CD4-positive, alpha-beta memory T cell (primary cell): ENCODE results near the gene FOXL3. TPM values are rescaled to one million over a fixed set of nuclear protein-coding genes. Genes with fewer than 3 reads are reported as not detected.
"Not testable (repeated sequence)": the region's sequence is repeated elsewhere in the genome, so short reads cannot be mapped to it uniquely, and the experiment has no call there.

Source experiments
- CTCF ChIA-PET: fragments of 350-600 bp; sonication (Branson Sonifier 250); formaldehyde crosslinking; loops from one replicate; lab custom pipeline; 2021; ENCODE audit warnings: inconsistent platforms; ENCODE audit not compliant: partially characterized antibody; lab: Charles Lee
- POLR2A ChIA-PET: fragments of 350-600 bp; sonication (Branson Sonifier 250); formaldehyde crosslinking; loops from one replicate; lab custom pipeline; 2021; ENCODE audit not compliant: partially characterized antibody; lab: Charles Lee
- DNase-seq, 5 donors: peaks; one replicate each; pipeline versions ENCODE4 v3.0.0 to v3.0.0-alpha.2; 2020 to 2022; ENCODE audit warnings: mixed read lengths in 1 of 5
- H3K27ac ChIP-seq: one replicate; pipeline ENCODE4 v1.7.0; 2013; ENCODE audit warnings: low read depth, low read length
- H3K27me3 ChIP-seq: 2 replicates; pipeline ENCODE4 v1.7.0; 2013; ENCODE audit warnings: mild to moderate bottlenecking, low read length, moderate library complexity; ENCODE audit not compliant: insufficient read depth
- H3K36me3 ChIP-seq: 2 replicates; pipeline ENCODE4 v1.7.0; 2013; ENCODE audit warnings: mild to moderate bottlenecking, low read length, moderate library complexity; ENCODE audit not compliant: insufficient read depth
- H3K4me1 ChIP-seq: 2 replicates; pipeline ENCODE4 v1.7.0; 2013; ENCODE audit warnings: mild to moderate bottlenecking, low read length, moderate library complexity; ENCODE audit not compliant: insufficient read depth
- H3K4me3 ChIP-seq, 2 donors: one replicate each; pipeline ENCODE4 v1.7.0; 2013; ENCODE audit warnings: low read length in 2 of 2, mild to moderate bottlenecking in 1 of 2
- H3K9me3 ChIP-seq, 2 donors: one replicate each; pipeline ENCODE4 v1.7.0; 2013; ENCODE audit warnings: low read length in 2 of 2, control low read depth in 1 of 2; ENCODE audit not compliant: control insufficient read depth in 1 of 2
- H3K27ac Mint-ChIP-seq, 7 donors: one replicate each; pipeline ENCODE4 v1.8.0; 2020 to 2021; ENCODE audit warnings: mixed read lengths in 7 of 7, mild to moderate bottlenecking in 6 of 7, inconsistent platforms in 3 of 7, moderate library complexity in 3 of 7
- H3K27me3 Mint-ChIP-seq, 2 donors: one replicate each; pipeline ENCODE4 v1.8.0; 2020 to 2021; ENCODE audit warnings: mixed read lengths in 2 of 2
- H3K36me3 Mint-ChIP-seq, 2 donors: one replicate each; pipeline ENCODE4 v1.8.0; 2020 to 2021; ENCODE audit warnings: mixed read lengths in 2 of 2, inconsistent platforms in 1 of 2, mild to moderate bottlenecking in 1 of 2
- H3K4me1 Mint-ChIP-seq, 4 donors: one replicate each; pipeline ENCODE4 v1.8.0; 2020 to 2021; ENCODE audit warnings: mixed read lengths in 4 of 4, mild to moderate bottlenecking in 1 of 4
- H3K4me3 Mint-ChIP-seq, 8 donors: one replicate each; pipeline ENCODE4 v1.8.0; 2020 to 2021; ENCODE audit warnings: mixed read lengths in 8 of 8, mild to moderate bottlenecking in 7 of 8, moderate library complexity in 6 of 8, inconsistent platforms in 3 of 8
- H3K9me3 Mint-ChIP-seq, 8 donors: one replicate each; pipeline ENCODE4 v1.8.0; 2020 to 2021; ENCODE audit warnings: mixed read lengths in 8 of 8, mild to moderate bottlenecking in 5 of 8, inconsistent platforms in 3 of 8, moderate library complexity in 1 of 8
- intact Hi-C: fragments of 100-400 bp; cut with micrococcal nuclease; formaldehyde crosslinking; loops from one replicate; pipeline ENCODE4 v1.15.1; 2023
- polyA plus RNA-seq, 2 donors: library from polyadenylated mRNA; unstranded; fragments of 300-500 nt; fragmentation: Illumina TruSeq; gene quantifications; one replicate each; pipeline ENCODE4 v1.2.3, GENCODE V29; 2021
- total RNA-seq, 2 experiments: library from RNA; stranded (reverse); gene quantifications; one replicate each; pipeline ENCODE4 v1.2.3, GENCODE V29; 2021

Gene FOXL3
- total and polyA plus RNA-seq, 4 experiments from 2014 or later, result not detected

DNA sequence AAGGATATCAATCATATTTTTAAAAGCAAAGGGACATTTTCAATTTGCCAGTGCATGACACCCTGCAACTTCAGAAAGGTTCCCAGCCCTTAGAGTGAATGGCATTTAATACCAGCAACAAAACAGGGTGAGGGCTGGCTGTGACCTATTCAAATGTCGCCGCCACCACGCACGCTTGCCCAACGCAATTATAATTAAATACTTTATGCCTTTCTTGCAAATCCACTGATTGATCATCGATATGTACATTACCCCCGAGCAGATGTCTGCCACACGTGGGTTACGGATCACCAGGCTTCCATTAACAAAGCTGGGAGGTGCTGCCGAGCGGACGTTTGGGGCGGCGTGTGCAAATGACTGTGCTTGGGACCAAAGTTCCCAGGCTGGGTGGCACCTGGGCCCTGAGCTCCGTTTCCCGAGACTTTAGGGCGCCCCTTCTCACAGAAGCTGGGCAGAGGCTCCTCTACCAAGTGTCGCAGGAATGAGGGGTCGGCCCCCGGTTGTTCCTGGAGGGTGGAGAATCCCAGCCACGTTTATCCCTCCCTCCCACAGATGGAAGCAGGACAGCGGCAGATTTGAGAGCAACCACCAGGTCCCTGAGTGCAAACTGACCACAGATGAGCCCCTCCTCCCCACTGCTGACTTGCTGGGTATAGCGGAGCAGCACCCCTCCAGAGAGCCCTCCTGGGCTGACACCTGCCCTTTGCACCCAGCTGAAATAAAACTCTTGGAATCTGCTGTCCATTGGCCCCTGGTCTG lies 3.9 kb downstream of the FOXL3 start:
- Histone ChIP-seq H3K4me1 (no peaks in the 10 kb centered on the region), H3K9me3 (no peaks in the 10 kb centered on the region), H3K4me3 (no peak overlapping the region), H3K36me3 (no peaks in the 10 kb centered on the region), H3K27ac (no peak overlapping the region), H3K27me3 (peaks cover 6% of the 10 kb centered on the region)
- intact Hi-C loops, result no loop called here
- ChIA-PET POLR2A (no interaction called here), CTCF (interaction anchor here (1.5 kb wide), 1 partner anchor 28 kb away, joined by 4 read pairs; no protein-coding TSS in a partner anchor)
- H3K4me3 Mint-ChIP-seq, result no peak overlapping the region
- DNase-seq, result no peak
- no peaks in the 10 kb centered on the region for H3K4me1 Mint-ChIP-seq
- H3K27ac Mint-ChIP-seq, result no peak overlapping the region
- peaks cover 20 to 22% of the 10 kb centered on the region in 2 donors for H3K27me3 Mint-ChIP-seq
- peaks cover 0 to 3% (median 0%) of the 10 kb centered on the region in 8 donors for H3K9me3 Mint-ChIP-seq
- H3K36me3 Mint-ChIP-seq, result no peaks in the 10 kb centered on the region

DNA sequence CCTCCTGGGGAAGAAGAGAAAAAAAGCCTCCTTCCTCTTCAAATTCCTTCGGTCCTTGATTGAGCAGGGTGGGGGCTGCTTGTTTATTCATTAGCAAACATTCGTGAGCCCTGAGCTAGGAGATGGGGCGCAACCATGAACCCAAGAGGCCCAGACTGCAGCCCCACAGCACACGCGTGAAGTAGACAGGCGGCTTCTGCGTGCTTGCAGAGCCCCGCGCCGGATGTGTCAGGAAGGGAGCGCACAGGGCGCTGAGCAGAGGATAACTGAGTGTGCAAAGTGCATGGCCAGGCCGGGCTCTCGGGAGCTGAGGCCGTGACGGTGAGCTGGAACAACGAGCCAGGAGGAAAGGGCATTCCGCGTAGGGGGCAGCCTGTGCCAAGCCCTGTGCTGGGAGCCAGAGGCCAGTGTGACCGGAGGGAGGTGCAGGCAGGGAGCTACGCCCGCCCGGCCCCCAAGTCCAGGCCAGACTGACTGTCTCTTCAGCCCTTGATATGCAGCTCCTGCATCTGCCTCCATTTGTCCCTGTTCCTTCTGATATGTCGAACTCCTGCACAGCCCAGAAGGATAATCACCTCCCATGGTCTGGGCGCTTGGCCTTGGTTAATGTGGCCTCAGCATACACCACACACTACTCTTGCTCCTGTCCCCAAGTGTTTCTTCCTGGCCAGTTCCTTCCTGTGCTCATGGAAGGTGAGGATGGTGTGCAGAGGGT lies 4.6 kb downstream of the FOXL3 start:
- no peaks in the 10 kb centered on the region for H3K9me3 ChIP-seq
- Mint-ChIP-seq H3K4me3 (no peak overlapping the region), H3K27me3 (peaks cover 18 to 19% of the 10 kb centered on the region in 2 donors), H3K27ac (no peak overlapping the region), H3K36me3 (no peaks in the 10 kb centered on the region), H3K9me3 (peaks cover 0 to 2% (median 0%) of the 10 kb centered on the region in 8 donors), H3K4me1 (no peaks in the 10 kb centered on the region)
- intact Hi-C loops, result no loop called here
- no peak overlapping the region for H3K27ac ChIP-seq
- POLR2A ChIA-PET, result no interaction called here
- no peaks in the 10 kb centered on the region for H3K4me1 ChIP-seq
- no peak overlapping the region for H3K4me3 ChIP-seq
- DNase-seq, result no peak
- H3K27me3 ChIP-seq, result peaks cover 6% of the 10 kb centered on the region
- H3K36me3 ChIP-seq, result no peaks in the 10 kb centered on the region
- CTCF ChIA-PET, result interaction anchor here (1.5 kb wide), 1 partner anchor 27 kb away, joined by 4 read pairs; no protein-coding TSS in a partner anchor

DNA sequence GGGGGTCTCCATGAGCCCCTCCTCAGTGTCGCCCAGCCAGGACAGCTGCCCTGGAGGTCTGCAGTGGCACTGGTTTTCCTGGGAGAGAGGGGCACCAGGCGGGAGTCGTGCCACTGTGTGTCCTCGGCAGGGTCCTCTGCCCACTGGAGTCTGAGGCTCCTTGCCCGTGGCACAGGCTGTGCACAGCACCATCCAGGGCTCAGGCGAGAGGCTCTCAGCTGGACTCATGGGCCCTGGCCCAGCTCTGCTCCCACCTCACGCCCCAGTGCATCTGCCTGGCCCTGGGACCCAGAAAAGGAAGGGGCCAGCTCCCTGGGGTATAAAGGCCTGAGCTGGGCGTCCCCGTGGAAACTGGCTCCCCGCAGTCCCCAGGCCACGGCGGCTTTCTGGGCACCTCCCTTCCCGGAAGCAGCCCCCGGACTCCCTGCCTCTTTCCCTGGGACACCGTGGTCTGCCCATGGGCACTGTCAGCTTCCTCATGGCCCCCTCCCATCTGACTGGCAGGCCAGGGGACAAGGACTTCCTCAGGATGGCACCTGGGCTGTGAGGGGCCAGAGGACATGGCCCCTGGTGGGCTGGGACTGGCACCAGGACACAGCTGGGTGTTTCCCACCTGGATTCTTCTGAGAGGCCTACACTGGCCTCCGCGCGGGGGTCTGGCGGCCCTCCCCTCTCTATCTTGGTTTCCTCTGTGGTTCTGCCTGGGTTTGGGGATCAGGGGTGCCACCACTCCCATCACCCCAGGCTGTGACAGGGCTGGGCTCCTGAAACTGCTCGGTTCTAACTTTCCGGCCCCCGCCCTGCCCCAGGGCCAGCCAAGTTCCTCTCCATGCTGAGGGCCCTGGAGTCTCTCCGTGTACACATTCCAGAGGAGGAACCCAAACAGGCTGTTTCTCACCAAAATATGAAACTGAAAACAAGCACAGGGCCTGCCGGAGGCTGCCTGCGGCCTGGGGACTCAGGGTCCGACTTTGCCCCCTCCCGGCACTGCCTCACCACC lies 5.5 kb downstream of the FOXL3 start:
- intact Hi-C loops, result no loop called here
- Mint-ChIP-seq H3K9me3 (peaks cover 0 to 2% (median 0%) of the 10 kb centered on the region in 8 donors), H3K36me3 (no peaks in the 10 kb centered on the region), H3K27ac (no peak overlapping the region), H3K4me3 (no peak overlapping the region), H3K27me3 (peaks cover 16 to 18% of the 10 kb centered on the region in 2 donors), H3K4me1 (no peaks in the 10 kb centered on the region)
- ChIA-PET POLR2A (no interaction called here), CTCF (interaction anchor here (1.5 kb wide), 1 partner anchor 26 kb away, joined by 4 read pairs; no protein-coding TSS in a partner anchor)
- Histone ChIP-seq H3K4me3 (no peak overlapping the region), H3K27ac (no peak overlapping the region), H3K36me3 (no peaks in the 10 kb centered on the region), H3K9me3 (no peaks in the 10 kb centered on the region), H3K4me1 (no peaks in the 10 kb centered on the region), H3K27me3 (peaks cover 6% of the 10 kb centered on the region)
- DNase-seq, result no peak

DNA sequence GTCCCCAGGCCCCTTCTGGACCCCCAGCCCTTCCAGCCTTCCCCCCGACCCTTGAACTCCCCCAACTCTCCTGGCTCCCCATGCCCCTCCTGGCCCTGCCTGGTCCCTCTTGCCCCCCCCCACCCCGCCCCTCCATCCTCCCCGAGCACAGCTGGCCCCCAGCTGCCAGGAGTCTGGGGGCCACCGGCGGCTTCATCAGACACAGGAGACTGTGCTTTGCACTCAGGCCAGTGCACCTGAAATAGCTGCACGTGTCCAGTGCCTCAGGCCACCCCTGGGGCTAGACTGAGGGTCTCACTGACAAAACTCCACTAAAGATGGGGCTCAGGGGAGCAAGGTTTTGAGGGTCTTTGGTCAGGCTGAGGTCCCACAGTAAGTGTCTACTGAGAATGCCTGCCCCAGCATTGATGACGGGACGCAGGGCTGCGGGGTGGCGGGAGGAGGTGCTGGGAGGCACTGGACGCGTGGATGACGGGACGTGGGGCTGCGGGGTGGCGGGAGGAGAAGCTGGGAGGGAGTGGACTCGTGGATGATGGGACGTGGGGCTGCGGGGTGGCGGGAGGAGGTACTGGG lies 6.5 kb downstream of the FOXL3 start:
- Histone ChIP-seq H3K27me3 (peaks cover 4% of the 10 kb centered on the region), H3K36me3 (no peaks in the 10 kb centered on the region), H3K4me3 (no peak overlapping the region), H3K4me1 (no peaks in the 10 kb centered on the region), H3K27ac (no peak overlapping the region), H3K9me3 (no peaks in the 10 kb centered on the region)
- POLR2A ChIA-PET, result no interaction called here
- peaks cover 14 to 17% of the 10 kb centered on the region in 2 donors for H3K27me3 Mint-ChIP-seq
- no peak overlapping the region for H3K4me3 Mint-ChIP-seq
- peaks cover 0 to 2% (median 0%) of the 10 kb centered on the region in 8 donors for H3K9me3 Mint-ChIP-seq
- intact Hi-C loops, result no loop called here
- CTCF ChIA-PET, result no interaction called here
- no peaks in the 10 kb centered on the region for H3K36me3 Mint-ChIP-seq
- no peak overlapping the region for H3K27ac Mint-ChIP-seq
- no peak for DNase-seq
- no peaks in the 10 kb centered on the region for H3K4me1 Mint-ChIP-seq

DNA sequence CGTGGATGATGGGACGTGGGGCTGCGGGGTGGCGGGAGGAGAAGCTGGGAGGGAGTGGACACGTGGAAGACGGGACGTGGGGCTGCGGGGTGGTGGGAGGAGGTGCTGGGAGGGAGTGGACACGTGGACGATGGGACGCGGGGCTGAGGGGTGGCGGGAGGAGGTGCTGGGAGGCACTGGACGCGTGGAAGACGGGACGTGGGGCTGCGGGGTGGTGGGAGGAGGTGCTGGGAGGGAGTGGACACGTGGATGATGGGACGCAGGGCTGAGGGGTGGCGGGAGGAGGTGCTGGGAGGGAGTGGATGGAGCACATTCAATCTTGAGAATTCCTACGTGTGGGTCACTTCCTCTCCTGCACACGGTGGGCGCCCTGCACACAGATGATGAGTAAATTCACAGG lies 7.2 kb downstream of the FOXL3 start:
- H3K36me3 Mint-ChIP-seq, H3K4me3 Mint-ChIP-seq, H3K4me1 Mint-ChIP-seq, H3K4me3 ChIP-seq, H3K27ac ChIP-seq, CTCF ChIA-PET, H3K9me3 ChIP-seq, H3K4me1 ChIP-seq, intact Hi-C loops, H3K27me3 ChIP-seq, H3K27ac Mint-ChIP-seq, H3K9me3 Mint-ChIP-seq, DNase-seq, H3K36me3 ChIP-seq, POLR2A ChIA-PET: not testable (repeated sequence)
- peaks cover 9 to 12% of the 10 kb centered on the region in 2 donors for H3K27me3 Mint-ChIP-seq

DNA sequence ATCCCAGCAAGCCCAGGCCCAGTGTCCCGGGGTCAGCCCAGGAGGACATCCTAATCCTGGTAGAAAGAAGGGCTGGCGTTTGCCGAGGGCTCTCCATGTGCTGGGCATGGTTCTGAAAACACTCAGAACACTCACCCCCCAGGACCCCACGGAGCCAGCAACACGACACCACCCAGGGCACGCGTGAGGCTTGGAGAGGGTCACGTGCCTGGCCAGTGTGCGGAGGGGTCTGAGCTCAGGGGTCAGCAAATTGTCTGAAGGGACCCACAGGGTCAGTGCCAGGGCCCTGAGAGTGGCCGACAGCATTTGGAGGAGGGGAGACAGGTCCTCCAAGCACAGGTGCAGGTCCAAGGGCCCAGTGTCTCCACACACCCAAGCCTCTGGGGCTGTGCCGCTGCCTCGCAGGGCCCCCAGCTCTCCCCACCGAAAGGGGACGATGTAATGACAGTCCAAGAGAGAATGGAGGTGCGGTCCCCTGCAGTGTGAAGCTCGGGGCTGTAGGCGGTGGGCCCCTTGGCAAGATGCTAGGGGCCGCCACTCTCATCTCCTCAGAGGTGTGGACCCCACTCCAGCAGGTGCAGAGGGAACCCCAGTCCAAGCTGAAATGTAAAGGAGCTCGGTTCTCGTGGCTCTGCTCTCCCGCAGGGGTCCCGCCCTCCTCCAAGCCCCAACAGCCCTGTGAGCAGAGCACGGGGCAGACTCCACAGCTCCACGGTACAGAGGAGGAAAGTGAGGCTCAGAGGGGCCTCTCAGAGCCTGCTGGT lies 7.8 kb downstream of the FOXL3 start:
- Histone ChIP-seq H3K4me3 (no peak overlapping the region), H3K27ac (no peak overlapping the region), H3K27me3 (no peaks in the 10 kb centered on the region), H3K4me1 (no peaks in the 10 kb centered on the region), H3K36me3 (no peaks in the 10 kb centered on the region), H3K9me3 (no peaks in the 10 kb centered on the region)
- POLR2A ChIA-PET, result no interaction called here
- H3K4me3 Mint-ChIP-seq, result no peak overlapping the region
- CTCF ChIA-PET, result no interaction called here
- no peaks in the 10 kb centered on the region for H3K4me1 Mint-ChIP-seq
- H3K9me3 Mint-ChIP-seq, result no peaks in the 10 kb centered on the region
- H3K27me3 Mint-ChIP-seq, result peaks cover 9 to 11% of the 10 kb centered on the region in 2 donors
- no peak for DNase-seq
- intact Hi-C loops, result no loop called here
- no peak overlapping the region for H3K27ac Mint-ChIP-seq
- H3K36me3 Mint-ChIP-seq, result no peaks in the 10 kb centered on the region
